ENCODE results near the gene PTCD2.

DNA sequence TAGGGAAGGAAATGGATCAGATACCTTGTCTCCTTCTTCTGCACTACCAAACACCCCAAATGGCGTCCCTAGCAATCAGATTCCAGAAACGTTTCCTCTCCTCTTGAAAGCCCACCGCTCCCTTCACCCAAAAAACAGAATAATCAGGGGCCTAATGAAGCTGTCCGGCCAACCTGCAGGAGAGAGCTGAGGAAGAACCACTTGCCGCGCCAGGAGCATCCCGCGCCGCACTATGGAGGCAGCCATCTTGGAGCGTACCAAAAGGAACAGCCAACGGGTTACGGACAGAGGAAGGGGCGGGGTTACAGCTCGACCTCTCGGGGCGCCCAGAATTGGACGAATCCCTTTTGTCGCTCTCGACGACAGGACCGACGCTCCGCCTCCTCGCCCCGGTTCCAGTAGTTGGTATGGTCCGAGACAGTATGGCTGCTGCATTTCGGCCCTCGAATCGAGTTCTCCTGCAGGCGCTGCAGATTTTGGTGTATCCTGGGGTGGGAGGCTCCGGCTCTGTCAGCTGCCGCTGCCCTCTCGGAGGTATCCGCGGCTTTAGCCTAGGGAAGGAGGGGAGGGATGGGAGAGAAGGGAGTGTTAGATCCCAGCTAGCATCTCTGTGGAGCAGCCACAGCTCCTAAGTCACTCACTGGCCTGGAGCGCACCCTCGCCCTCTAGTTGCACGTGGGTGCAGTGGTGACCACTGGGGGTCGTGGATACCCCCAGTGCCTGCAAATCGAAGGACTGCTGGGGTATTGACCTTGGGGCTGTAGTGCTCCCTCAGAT is at the start of gene PTCD2, which contains the start of gene MRPS27:
- TF ChIP-seq, protein P1, sequence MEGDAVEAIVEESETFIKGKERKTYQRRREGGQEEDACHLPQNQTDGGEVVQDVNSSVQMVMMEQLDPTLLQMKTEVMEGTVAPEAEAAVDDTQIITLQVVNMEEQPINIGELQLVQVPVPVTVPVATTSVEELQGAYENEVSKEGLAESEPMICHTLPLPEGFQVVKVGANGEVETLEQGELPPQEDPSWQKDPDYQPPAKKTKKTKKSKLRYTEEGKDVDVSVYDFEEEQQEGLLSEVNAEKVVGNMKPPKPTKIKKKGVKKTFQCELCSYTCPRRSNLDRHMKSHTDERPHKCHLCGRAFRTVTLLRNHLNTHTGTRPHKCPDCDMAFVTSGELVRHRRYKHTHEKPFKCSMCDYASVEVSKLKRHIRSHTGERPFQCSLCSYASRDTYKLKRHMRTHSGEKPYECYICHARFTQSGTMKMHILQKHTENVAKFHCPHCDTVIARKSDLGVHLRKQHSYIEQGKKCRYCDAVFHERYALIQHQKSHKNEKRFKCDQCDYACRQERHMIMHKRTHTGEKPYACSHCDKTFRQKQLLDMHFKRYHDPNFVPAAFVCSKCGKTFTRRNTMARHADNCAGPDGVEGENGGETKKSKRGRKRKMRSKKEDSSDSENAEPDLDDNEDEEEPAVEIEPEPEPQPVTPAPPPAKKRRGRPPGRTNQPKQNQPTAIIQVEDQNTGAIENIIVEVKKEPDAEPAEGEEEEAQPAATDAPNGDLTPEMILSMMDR (IDR thresholded peaks at IDR 0.05; ENCODE audit: insufficient read depth, low read length): no peak
- TF ChIP-seq, protein P2, sequence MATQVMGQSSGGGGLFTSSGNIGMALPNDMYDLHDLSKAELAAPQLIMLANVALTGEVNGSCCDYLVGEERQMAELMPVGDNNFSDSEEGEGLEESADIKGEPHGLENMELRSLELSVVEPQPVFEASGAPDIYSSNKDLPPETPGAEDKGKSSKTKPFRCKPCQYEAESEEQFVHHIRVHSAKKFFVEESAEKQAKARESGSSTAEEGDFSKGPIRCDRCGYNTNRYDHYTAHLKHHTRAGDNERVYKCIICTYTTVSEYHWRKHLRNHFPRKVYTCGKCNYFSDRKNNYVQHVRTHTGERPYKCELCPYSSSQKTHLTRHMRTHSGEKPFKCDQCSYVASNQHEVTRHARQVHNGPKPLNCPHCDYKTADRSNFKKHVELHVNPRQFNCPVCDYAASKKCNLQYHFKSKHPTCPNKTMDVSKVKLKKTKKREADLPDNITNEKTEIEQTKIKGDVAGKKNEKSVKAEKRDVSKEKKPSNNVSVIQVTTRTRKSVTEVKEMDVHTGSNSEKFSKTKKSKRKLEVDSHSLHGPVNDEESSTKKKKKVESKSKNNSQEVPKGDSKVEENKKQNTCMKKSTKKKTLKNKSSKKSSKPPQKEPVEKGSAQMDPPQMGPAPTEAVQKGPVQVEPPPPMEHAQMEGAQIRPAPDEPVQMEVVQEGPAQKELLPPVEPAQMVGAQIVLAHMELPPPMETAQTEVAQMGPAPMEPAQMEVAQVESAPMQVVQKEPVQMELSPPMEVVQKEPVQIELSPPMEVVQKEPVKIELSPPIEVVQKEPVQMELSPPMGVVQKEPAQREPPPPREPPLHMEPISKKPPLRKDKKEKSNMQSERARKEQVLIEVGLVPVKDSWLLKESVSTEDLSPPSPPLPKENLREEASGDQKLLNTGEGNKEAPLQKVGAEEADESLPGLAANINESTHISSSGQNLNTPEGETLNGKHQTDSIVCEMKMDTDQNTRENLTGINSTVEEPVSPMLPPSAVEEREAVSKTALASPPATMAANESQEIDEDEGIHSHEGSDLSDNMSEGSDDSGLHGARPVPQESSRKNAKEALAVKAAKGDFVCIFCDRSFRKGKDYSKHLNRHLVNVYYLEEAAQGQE (IDR thresholded peaks at IDR 0.05; ENCODE audit: insufficient replicate concordance, low read depth): no peak

Measured in HL-60 (cell line).